IMR-90 (cell line): ENCODE data around the gene CROT. TPM values are rescaled to one million over a fixed set of nuclear protein-coding genes. Genes with fewer than 3 reads are reported as not detected.

ENCODE experiments used
- ATAC-seq: fragments of 200-7000 bp; cut with Tn5 transposase; 2 replicates; pipeline ENCODE4 v1.9.1; 2020; ENCODE audit warnings: low read depth, mild to moderate bottlenecking, moderate library complexity
- BruUV-seq: library from RNA; stranded (reverse); fragments of 400-500 nt; replicated peaks from 2 replicates; lab custom pipeline; 2021; lab: Mats Ljungman, UMichigan
- CTCF ChIA-PET: fragments of 300-600 bp; formaldehyde crosslinking; extraction: SDS; loops from one replicate; lab custom pipeline; 2021; ENCODE audit warnings: antibody characterized with exemption; lab: Yijun Ruan, JAX
- POLR2A ChIA-PET: fragments of 300-600 bp; sonication (Branson Sonifier 250); formaldehyde crosslinking; loops from one replicate; lab custom pipeline; 2022; ENCODE audit warnings: antibody characterized with exemption; ENCODE audit not compliant: unreplicated experiment; lab: Charles Lee
- DNase-seq: peaks from one replicate; pipeline ENCODE4 v3.0.0; 2013
- H2AFZ ChIP-seq: replicated peaks from 2 replicates; pipeline ENCODE3; 2013; ENCODE audit warnings: low read length, mild to moderate bottlenecking; ENCODE audit not compliant: poor library complexity
- H2AK5ac ChIP-seq: 2 replicates; pipeline ENCODE4 v1.6.1; 2013; ENCODE audit warnings: low read depth, low read length, inconsistent platforms
- H2AK9ac ChIP-seq: replicated peaks from 2 replicates; pipeline ENCODE3; 2013; ENCODE audit warnings: mild to moderate bottlenecking, low read depth, low read length, moderate library complexity; ENCODE audit not compliant: poor library complexity
- H2BK120ac ChIP-seq: 2 replicates; pipeline ENCODE4 v1.6.1; 2013; ENCODE audit warnings: low read depth, low read length, inconsistent platforms
- H2BK15ac ChIP-seq: 3 replicates; pipeline ENCODE4 v1.6.1; 2013; ENCODE audit warnings: low read depth, low read length, inconsistent platforms
- H2BK20ac ChIP-seq: 2 replicates; pipeline ENCODE4 v1.6.1; 2013; ENCODE audit warnings: low read depth, mild to moderate bottlenecking, inconsistent platforms, low read length, moderate library complexity
- H2BK5ac ChIP-seq: 2 replicates; pipeline ENCODE4 v1.6.1; 2013; ENCODE audit warnings: mild to moderate bottlenecking, low read depth, low read length, inconsistent platforms; ENCODE audit not compliant: poor library complexity, severe bottlenecking
- H3K14ac ChIP-seq: replicated peaks from 2 replicates; pipeline ENCODE4 v1.6.1; 2013; ENCODE audit warnings: low read depth, low read length, inconsistent platforms
- H3K18ac ChIP-seq: 2 replicates; pipeline ENCODE4 v1.6.1; 2013; ENCODE audit warnings: low read depth, low read length, control low read depth
- H3K23ac ChIP-seq: 2 replicates; pipeline ENCODE4 v1.6.1; 2013; ENCODE audit warnings: low read depth, low read length, inconsistent platforms
- H3K27ac ChIP-seq: 2 replicates; pipeline ENCODE4 v1.5.1; 2013; ENCODE audit warnings: mild to moderate bottlenecking, control low read depth, low read length; ENCODE audit not compliant: insufficient read depth
- H3K27me3 ChIP-seq: 2 replicates; pipeline ENCODE4 v1.6.1; 2013; ENCODE audit warnings: low read length; ENCODE audit not compliant: control insufficient read depth, insufficient read depth
- H3K36me3 ChIP-seq: 2 replicates; pipeline ENCODE4 v1.6.1; 2013; ENCODE audit warnings: low read length, mixed read lengths; ENCODE audit not compliant: control insufficient read depth, insufficient read depth
- H3K4ac ChIP-seq: 2 replicates; pipeline ENCODE4 v1.6.1; 2013; ENCODE audit warnings: low read depth, low read length, inconsistent platforms
- H3K4me1 ChIP-seq: 2 replicates; pipeline ENCODE4 v1.6.1; 2013; ENCODE audit warnings: low read length, mixed read lengths; ENCODE audit not compliant: control insufficient read depth, insufficient read depth
- H3K4me2 ChIP-seq: 2 replicates; pipeline ENCODE4 v1.6.1; 2013; ENCODE audit warnings: low read depth, mild to moderate bottlenecking, control low read depth, low read length, moderate library complexity
- H3K4me3 ChIP-seq: 2 replicates; pipeline ENCODE4 v1.5.1; 2013; ENCODE audit warnings: low read depth, mild to moderate bottlenecking, control low read depth, low read length, moderate library complexity; ENCODE audit not compliant: insufficient read depth
- H3K56ac ChIP-seq: 2 replicates; pipeline ENCODE4 v1.6.1; 2013; ENCODE audit warnings: low read length, inconsistent platforms; ENCODE audit not compliant: insufficient read depth; ENCODE audit errors: extremely low read depth
- H3K79me1 ChIP-seq, 2 experiments: 2 replicates each; pipeline ENCODE4 v1.6.1; 2013; ENCODE audit warnings: low read length in 2 of 2, inconsistent platforms in 1 of 2, low read depth in 1 of 2
- H3K9ac ChIP-seq: 2 replicates; pipeline ENCODE4 v1.6.1; 2013; ENCODE audit warnings: low read depth, low read length, control low read depth
- H3K9me1 ChIP-seq: 2 replicates; pipeline ENCODE4 v1.6.1; 2013; ENCODE audit warnings: low read length, inconsistent platforms; ENCODE audit not compliant: insufficient read depth
- H3K9me3 ChIP-seq: 2 replicates; pipeline ENCODE4 v1.6.1; 2013; ENCODE audit warnings: low read length; ENCODE audit not compliant: control insufficient read depth, insufficient read depth
- H4K20me1 ChIP-seq: 2 replicates; pipeline ENCODE4 v1.6.1; 2013; ENCODE audit warnings: low read length, inconsistent platforms; ENCODE audit not compliant: insufficient read depth
- H4K5ac ChIP-seq: 2 replicates; pipeline ENCODE4 v1.6.1; 2013; ENCODE audit warnings: mild to moderate bottlenecking, low read depth, low read length, control low read depth
- H4K8ac ChIP-seq, 2 experiments: 2 replicates each; pipeline ENCODE4 v1.6.1; 2013; ENCODE audit warnings: low read depth in 2 of 2, low read length in 2 of 2, control low read depth in 1 of 2, inconsistent platforms in 1 of 2
- H4K91ac ChIP-seq: 2 replicates; pipeline ENCODE4 v1.6.1; 2013; ENCODE audit warnings: low read depth, low read length, inconsistent platforms; ENCODE audit not compliant: insufficient read depth
- MAFK ChIP-seq: IDR thresholded peaks from 2 replicates; pipeline ENCODE4 v1.6.1; 2012; ENCODE audit warnings: low read depth, low read length, improper control_type of control experiment
- MAZ ChIP-seq: IDR thresholded peaks from 2 replicates; pipeline ENCODE4 v1.6.1; 2012; ENCODE audit warnings: low read depth, mild to moderate bottlenecking, low read length, improper control_type of control experiment, moderate library complexity, borderline replicate concordance
- MXI1 ChIP-seq: IDR thresholded peaks from 2 replicates; pipeline ENCODE4 v1.6.1; 2012; ENCODE audit warnings: low read depth, mild to moderate bottlenecking, low read length, moderate library complexity, borderline replicate concordance
- POLR2A ChIP-seq: IDR thresholded peaks from 2 replicates; pipeline ENCODE4 v1.6.1; 2012; ENCODE audit warnings: mild to moderate bottlenecking, low read depth, low read length
- RCOR1 ChIP-seq: IDR thresholded peaks from 2 replicates; pipeline ENCODE4 v1.6.1; 2012; ENCODE audit warnings: mild to moderate bottlenecking, low read length, improper control_type of control experiment; ENCODE audit not compliant: insufficient replicate concordance
- RFX5 ChIP-seq: IDR thresholded peaks from 2 replicates; pipeline ENCODE4 v1.8.0; 2012; ENCODE audit warnings: low read depth, mild to moderate bottlenecking, low read length, moderate library complexity
- WGBS, 2 experiments: methylation state at CpG; one replicate each; pipeline versions ENCODE4 v1.1.5 to v1.1.7; 2013; ENCODE audit warnings: missing lambda C conversion rate in 2 of 2; ENCODE audit not compliant: insufficient read length in 1 of 2; ENCODE audit errors: extremely low coverage in 2 of 2; 5-methylcytosine and 5-hydroxymethylcytosine counted together
- dilution Hi-C: fragments of 300-500 bp; cut with HindIII; formaldehyde crosslinking; loops from one replicate; pipeline ENCODE4 v1.14.3; 2018; ENCODE audit warnings: low sequenced_read_pairs; ENCODE audit not compliant: unreplicated experiment
- in situ Hi-C: fragments of 300-500 bp; cut with MboI; formaldehyde crosslinking; loops from 3 replicates; pipeline ENCODE4 v1.14.3; 2019; ENCODE audit warnings: low sequenced_read_pairs, inconsistent platforms, mixed read lengths
- intact Hi-C: fragments of 100-400 bp; cut with micrococcal nuclease; formaldehyde crosslinking; loops from 2 replicates; pipeline ENCODE4 v1.10.0; 2022
- polyA plus RNA-seq, 3 experiments: library from polyadenylated mRNA; depleted of rRNA; stranded (reverse); fragments of >200 nt; gene quantifications; 2 replicates each; pipeline ENCODE4 v1.2.3, GENCODE V29; 2012; ENCODE audit warnings: low replicate concordance in 1 of 3
- total RNA-seq: library from RNA; depleted of rRNA; stranded (reverse); fragments of >200 nt; gene quantifications from 2 replicates; pipeline ENCODE4 v1.2.3, GENCODE V29; 2012
- TF ChIP-seq, protein P1 (sequence below): conservative IDR thresholded peaks from 2 replicates; pipeline ENCODE4 v1.5.1; 2012; ENCODE audit warnings: mild to moderate bottlenecking, low read depth, low read length, improper control_type of control experiment

The CROT gene
- total and polyA plus RNA-seq, 2 of the 4 experiments (the other 2 are of a cell fraction): 7.5 to 10.0 TPM

DNA sequence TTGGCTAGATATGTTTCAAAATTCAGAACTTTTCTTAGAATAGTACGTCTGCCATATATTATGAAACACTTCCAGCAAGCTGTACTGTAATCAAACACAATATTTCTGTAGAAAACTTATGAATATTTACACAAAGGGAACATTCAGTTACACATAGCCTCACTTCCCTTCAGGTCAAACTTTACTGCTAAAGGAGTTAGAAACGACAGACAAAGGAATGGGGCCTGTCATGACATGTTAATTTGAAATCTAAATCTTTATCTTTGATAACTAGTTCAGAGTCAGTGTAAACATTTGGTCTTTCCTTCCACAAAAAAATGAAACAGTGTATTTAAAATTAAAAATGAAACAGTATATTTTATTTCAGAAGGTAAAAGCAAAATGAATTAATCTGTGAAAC lies 1.0 kb upstream of the CROT start:
- TF ChIP-seq MAZ (no peak), RCOR1 (no peak), MAFK (no peak), POLR2A (no peak), RFX5 (no peak), MXI1 (no peak)
- TF ChIP-seq, protein P1, sequence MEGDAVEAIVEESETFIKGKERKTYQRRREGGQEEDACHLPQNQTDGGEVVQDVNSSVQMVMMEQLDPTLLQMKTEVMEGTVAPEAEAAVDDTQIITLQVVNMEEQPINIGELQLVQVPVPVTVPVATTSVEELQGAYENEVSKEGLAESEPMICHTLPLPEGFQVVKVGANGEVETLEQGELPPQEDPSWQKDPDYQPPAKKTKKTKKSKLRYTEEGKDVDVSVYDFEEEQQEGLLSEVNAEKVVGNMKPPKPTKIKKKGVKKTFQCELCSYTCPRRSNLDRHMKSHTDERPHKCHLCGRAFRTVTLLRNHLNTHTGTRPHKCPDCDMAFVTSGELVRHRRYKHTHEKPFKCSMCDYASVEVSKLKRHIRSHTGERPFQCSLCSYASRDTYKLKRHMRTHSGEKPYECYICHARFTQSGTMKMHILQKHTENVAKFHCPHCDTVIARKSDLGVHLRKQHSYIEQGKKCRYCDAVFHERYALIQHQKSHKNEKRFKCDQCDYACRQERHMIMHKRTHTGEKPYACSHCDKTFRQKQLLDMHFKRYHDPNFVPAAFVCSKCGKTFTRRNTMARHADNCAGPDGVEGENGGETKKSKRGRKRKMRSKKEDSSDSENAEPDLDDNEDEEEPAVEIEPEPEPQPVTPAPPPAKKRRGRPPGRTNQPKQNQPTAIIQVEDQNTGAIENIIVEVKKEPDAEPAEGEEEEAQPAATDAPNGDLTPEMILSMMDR: no peak
- peak overlapping the region; percentile 93 for H3K4ac ChIP-seq
- H3K23ac ChIP-seq: peak overlapping the region; percentile 80; the same call in 1 of the 2 replicates
- H2AK5ac ChIP-seq: peak overlapping the region; percentile 59; the same call in 1 of the 2 replicates
- ChIA-PET POLR2A (interaction anchor here (1.5 kb wide), 1 partner anchor 27 kb away, joined by 4 read pairs; no protein-coding TSS in a partner anchor), CTCF (interaction anchor here (0.6 kb wide), 1 partner anchor 71 kb away, joined by 3 read pairs; no protein-coding TSS in a partner anchor)
- peak overlapping the region; percentile 61 for H2BK120ac ChIP-seq
- in situ Hi-C loops (no loop called here), dilution Hi-C loops (no loop called here), intact Hi-C loops (loop anchor here (10.0 kb wide), 1 partner anchor 190 kb away; the partner anchor contains the start of gene DMTF1)
- H3K27ac ChIP-seq: peak overlapping the region; percentile 88; the same call in 1 of the 2 replicates
- H2BK15ac ChIP-seq: peak overlapping the region; percentile 44; the same call in 2 of the 3 replicates
- no peaks in the 10 kb centered on the region for H3K9me3 ChIP-seq
- H3K27me3 ChIP-seq: no peaks in the 10 kb centered on the region
- no CpG with 5 or more reads among the region's 2 CpGs for WGBS, 2 experiments
- peak overlapping the region; percentile 90 for H3K14ac ChIP-seq
- peaks cover 6% of the 10 kb centered on the region for H3K4me1 ChIP-seq
- peaks cover 10 to 32% of the 10 kb centered on the region in 2 experiments for H3K79me1 ChIP-seq
- H3K56ac ChIP-seq: peak overlapping the region; percentile 89; the same call in 1 of the 2 replicates
- H4K8ac ChIP-seq: peak overlapping the region; percentile 73 to 78
- peak overlapping the region; percentile 92; the same call in 1 of the 2 replicates for H4K91ac ChIP-seq
- H3K4me2 ChIP-seq: peak overlapping the region; percentile 88
- peak overlapping the region; percentile 87 for H2BK5ac ChIP-seq
- peak overlapping the region; percentile 90 for H4K5ac ChIP-seq
- H2AFZ ChIP-seq: no peak overlapping the region
- H2BK20ac ChIP-seq: no peak overlapping the region
- peaks cover 9% of the 10 kb centered on the region; the same call in 1 of the 2 replicates for H3K9me1 ChIP-seq
- H2AK9ac ChIP-seq: no peak overlapping the region
- peak overlapping the region; percentile 89 for H3K9ac ChIP-seq
- peak overlapping the region; percentile 68 for H3K4me3 ChIP-seq
- no peaks in the 10 kb centered on the region for H4K20me1 ChIP-seq
- ATAC-seq (no peak), DNase-seq (no peak)
- no TSS peak for BruUV-seq
- peaks cover 9% of the 10 kb centered on the region for H3K36me3 ChIP-seq
- H3K18ac ChIP-seq: peak overlapping the region; percentile 56; the same call in 1 of the 2 replicates
